Skeletal muscle cell (primary cell): ENCODE data around the gene MAB21L1.

Source experiments
- DNase-seq: peaks from one replicate; pipeline ENCODE4 v3.0.0-alpha.2; 2010; ENCODE audit warnings: low read depth
- H3K4me3 ChIP-seq: 2 replicates; pipeline ENCODE4 v1.5.1; 2011; ENCODE audit warnings: low read depth, mild to moderate bottlenecking, control low read depth, low read length, moderate library complexity

MAB21L1 gene

GRCh38 chr13:35475960-35476943, at the start of gene MAB21L1:
TSS of gene MAB21L1 (minus strand) at chr13:35476689. CDS start at chr13:35476138, 551 bp downstream.
- H3K4me3 ChIP-seq, result peak within 1 kb of the TSS; percentile 76
- DNase-seq, result no peak

DNA sequence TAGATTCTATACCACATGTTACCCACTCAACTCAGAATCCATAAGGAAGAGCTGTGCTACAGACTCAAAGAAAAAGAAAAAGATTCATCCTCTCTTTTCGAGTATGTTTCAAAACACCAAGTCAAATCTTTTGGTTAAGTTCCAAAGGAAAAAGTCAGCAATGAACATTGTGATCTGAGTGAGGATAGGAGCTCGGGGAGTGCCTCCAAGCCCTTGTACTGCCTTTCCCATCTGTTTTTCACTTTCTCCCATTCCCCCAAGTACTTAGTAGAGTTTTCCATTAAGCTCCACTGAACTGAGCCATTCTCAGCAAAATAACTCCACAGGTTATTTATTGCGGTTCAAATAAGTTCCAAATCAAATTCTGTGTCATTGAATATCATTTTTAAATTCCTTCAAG, 47.7 kb upstream of the MAB21L1 start:
- no peak for DNase-seq
- no peak overlapping the region for H3K4me3 ChIP-seq

- no peak for DNase-seq
- H3K4me3 ChIP-seq, result no peak overlapping the region
Observed at GRCh38 chr13:35518337-35518946, 42.0 kb upstream of the MAB21L1 start.

DNA sequence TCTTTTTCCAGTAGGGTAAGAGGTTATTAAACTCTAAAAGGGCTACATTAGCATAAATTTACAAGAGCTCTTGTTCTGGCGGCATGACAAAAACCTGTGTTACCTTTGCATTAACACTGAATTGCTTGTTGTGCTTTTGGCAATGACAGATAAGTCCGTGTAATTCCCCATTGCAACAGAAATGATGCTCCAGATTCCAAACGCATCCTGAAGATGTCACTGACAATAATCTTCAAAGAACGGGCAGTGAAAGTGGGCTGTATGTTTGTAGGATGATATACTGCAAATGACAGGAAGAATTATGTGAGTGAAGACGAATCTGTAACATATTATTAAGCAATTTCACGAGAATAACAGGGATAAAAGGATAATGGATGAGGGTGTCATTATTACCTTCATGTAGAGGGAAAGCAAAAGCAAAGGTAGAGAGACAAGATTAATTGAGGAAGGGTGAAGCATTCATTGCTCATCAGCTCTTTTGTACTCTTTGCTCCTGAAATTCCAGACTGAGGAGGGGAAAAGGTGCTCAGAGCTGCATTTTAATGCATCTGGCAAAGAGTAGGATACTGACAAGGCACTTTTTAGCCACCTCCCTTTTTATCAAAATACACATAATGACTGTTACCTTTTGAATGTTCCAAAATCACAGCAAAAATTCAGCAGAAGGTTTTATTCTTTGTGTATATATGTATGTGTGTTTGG, 38.5 kb upstream of the MAB21L1 start:
- H3K4me3 ChIP-seq, result no peak overlapping the region
- no peak for DNase-seq

DNA sequence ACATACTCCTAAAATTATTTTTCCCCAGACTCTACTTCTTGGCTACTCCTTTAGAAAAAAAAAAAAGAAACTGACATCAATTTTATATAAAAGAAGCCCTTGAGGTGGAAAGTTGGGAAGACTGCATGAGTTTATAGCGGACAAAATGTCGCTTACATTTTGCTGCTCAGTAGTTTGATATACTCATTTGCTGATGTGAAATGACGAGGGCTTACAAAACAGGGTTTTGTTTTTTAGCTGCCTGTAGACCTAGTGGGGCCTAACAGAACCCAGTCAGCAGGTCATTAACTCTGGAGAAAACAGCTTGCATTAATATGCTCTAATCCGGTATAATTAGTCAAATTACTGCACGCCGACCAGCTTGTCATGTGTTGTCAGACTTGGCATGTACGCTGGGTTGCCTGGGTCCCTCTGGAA, 37.6 kb upstream of the MAB21L1 start:
- DNase-seq, result no peak

GRCh38 chr13:35512271-35512920, 35.9 kb upstream of the MAB21L1 start:
- no peak overlapping the region for H3K4me3 ChIP-seq

More for the DNA sequence above, 37.6 kb upstream of the MAB21L1 start:
- H3K4me3 ChIP-seq, result no peak overlapping the region

DNA sequence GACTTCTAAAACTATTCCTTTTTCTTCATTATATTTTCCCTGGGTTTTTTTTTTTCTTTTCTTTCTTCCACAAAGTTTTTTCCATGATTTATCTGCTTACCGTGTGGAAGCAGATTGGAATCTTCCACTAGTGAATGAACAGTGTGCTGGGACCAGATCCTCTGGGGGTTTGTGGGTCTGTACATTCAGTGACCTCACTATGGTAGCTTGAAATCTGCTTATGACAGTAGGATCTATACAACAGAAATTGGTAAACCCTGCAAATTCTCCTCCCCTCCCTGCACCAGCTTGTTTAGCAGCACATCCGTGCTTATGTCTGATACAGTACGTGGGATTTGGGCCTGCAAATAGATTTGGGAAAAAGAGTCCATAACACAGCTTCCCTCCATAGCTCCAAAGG, 26.0 kb upstream of the MAB21L1 start:
- DNase-seq, result no peak
- H3K4me3 ChIP-seq, result no peak overlapping the region

More at GRCh38 chr13:35512271-35512920, 35.9 kb upstream of the MAB21L1 start:
- peak; percentile 94 for DNase-seq

- no peak overlapping the region for H3K4me3 ChIP-seq
- DNase-seq, result no peak
Observed at GRCh38 chr13:35501661-35502235, 25.3 kb upstream of the MAB21L1 start.

DNA sequence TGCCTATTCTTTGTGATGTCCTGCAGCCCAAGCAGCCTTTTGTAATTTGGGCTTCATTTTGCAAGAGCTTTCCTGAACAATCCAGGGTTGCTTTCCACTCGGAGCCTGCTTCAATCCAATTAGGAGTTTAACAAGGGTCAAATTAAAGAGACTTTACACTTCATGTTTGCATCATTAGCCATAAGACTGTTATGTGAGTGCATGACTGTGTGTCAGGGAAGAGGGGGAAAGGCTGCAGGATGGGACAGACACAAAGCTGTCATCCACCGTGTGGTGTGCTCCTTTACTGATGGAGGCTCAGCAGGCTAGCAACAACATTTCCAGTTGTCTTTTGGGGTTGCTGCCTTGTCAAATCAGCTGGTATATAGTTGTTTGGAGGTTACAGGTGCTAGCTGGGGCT, 23.7 kb upstream of the MAB21L1 start:
- DNase-seq, result no peak
- no peak overlapping the region for H3K4me3 ChIP-seq

- DNase-seq, result no peak
- no peak overlapping the region for H3K4me3 ChIP-seq
Observed at GRCh38 chr13:35499676-35500075, 23.2 kb upstream of the MAB21L1 start.

DNA sequence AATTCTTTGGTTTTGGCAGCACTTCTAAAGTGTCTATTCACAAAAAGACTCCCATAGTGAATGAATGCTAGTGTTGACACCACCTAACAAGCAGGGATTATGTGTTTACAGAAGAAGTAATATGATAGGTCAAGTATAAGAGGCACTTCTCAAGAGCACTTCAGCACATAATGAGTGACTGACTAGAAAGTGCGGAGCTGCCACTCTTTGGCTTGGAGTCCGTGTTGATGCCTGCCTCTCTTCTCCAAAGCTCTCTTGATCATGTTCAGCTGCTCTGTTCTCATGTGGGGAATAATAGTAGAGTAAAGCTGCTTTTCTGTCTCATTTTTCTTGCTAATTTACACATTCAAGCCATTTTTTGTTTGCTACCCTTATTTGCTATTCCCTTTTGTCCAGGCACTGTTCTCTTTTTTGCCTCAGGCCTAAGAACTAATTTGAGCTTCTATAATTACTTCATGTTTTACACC, 22.7 kb upstream of the MAB21L1 start:
- no peak overlapping the region for H3K4me3 ChIP-seq
- DNase-seq, result no peak

DNA sequence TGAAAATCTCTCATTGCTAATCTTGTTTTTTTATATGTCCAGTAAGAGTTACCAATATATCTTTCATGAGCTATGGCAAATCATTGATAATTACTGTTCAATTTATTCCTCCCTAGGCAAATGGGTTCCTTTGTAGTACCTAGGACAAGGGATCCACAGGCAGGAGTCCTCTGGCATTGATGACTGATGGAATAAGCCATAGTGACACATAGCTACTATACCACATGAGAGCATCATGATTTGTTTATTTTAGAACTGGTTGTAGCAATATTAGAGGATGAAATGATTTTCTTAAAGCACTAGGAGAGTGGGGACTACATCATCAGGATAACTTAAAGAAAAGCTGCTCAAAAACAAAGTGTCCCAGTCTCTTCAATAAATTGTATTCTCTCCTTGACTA, 21.7 kb upstream of the MAB21L1 start:
- DNase-seq, result no peak
- no peak overlapping the region for H3K4me3 ChIP-seq

DNA sequence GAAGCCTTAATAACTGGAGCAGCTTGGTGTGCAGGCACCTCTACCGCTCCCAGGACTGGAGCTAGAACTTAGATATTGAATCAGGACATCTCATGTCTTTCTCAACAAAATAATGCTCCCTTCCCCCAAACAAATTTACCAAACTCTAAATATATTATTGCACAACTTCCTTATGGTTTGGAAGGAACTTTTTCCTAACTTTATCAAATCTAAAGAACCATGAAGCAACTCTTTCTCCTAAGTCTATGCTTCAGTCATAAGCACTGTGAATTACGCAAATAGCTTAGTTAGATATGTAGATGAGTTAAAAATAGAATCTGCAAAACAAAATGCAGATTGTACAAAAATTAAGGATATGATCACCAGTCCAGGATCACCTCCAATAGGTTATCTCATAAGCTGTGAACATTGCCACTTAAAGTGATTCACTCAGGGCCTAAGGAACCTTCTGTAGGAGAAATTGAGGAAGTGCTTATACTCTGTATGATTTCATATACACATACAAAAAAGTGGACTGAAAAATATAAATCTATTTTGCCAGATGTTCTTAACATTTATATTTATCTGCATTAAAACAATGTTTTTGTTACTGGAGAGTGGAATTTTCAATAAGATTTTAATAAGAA, 20.4 kb upstream of the MAB21L1 start:
- no peak overlapping the region for H3K4me3 ChIP-seq
- no peak for DNase-seq

DNA sequence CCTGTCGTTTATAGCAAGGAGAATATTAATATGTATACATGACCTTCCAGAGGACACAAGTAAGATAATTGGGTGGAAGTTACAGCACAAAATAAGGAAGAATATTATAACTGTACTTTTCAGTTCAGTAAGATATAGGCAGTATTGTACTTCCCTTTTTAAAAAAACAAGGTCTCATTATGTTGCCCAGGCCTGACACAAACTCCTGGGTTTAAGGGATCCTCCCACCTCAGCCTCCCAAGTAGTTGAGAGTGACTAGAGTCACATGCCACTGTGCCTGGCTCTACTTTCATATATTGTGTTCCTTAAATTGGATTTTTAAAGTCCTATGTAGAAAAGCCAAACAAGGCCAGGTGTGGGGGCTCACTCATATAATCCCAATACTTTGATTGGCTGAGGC, 19.5 kb upstream of the MAB21L1 start:
- no peak for DNase-seq
- H3K4me3 ChIP-seq, result no peak overlapping the region

DNA sequence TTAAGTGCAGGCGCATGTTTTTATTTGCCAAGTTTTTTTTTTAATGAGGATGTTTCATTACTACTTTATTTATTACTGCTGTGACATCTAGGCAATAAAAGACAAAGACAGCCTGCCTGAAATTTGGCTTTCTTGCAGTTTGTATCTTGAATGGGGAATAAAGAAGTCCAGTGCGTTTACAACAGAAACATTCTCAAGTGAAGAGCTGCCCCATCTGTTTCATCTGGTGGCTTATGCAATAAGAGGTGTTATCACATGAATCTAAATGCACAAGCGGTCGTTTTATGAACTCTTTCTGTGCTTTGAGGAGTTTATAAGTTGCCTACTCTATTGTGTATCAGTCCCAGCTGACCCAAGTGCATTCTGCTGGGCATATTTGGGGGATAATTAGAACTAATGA, 12.6 kb upstream of the MAB21L1 start:
- DNase-seq, result no peak
- no peak overlapping the region for H3K4me3 ChIP-seq

- DNase-seq, result no peak
- no peak overlapping the region for H3K4me3 ChIP-seq
Observed at GRCh38 chr13:35485424-35485823, 8.9 kb upstream of the MAB21L1 start.

DNA sequence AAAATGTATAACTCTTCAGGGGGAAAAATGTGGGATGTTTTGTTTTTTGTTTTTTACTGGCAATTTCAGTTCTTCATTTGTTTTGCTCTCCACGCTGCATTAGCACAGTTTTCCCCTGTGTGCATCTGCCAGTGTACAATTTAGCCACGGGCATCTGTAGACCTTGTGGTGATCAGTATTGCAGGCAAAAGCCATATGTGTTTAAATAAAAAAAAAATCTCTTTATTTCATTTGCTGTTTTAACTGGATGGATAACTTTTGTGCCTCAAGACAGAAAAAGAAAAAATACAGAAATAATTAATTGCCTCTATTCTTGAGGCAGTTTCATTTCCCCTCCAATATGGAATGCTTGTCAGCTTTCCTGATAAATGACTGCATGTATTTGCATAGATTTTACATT, 7.9 kb upstream of the MAB21L1 start:
- no peak overlapping the region for H3K4me3 ChIP-seq

GRCh38 chr13:35483761-35484160, 7.3 kb upstream of the MAB21L1 start:
- no peak overlapping the region for H3K4me3 ChIP-seq
- DNase-seq, result no peak

More for the DNA sequence above, 7.9 kb upstream of the MAB21L1 start:
- no peak for DNase-seq

- no peak for DNase-seq
- H3K4me3 ChIP-seq, result no peak overlapping the region
Observed at GRCh38 chr13:35482527-35482926, 6.0 kb upstream of the MAB21L1 start.
